B cell (primary cell): ENCODE measurements around the gene NT5M. TPM values are rescaled to one million over a fixed set of nuclear protein-coding genes. Genes with fewer than 3 reads are reported as not detected.

ENCODE experiments used
- ATAC-seq: fragments of 200-7000 bp; cut with Tn5 transposase; one replicate; pipeline ENCODE4 v1.10.0; 2021; ENCODE audit warnings: low read depth, mild to moderate bottlenecking, moderate number of reproducible peaks, moderate library complexity
- CTCF ChIA-PET: fragments of 350-600 bp; sonication (Branson Sonifier 250); formaldehyde crosslinking; loops from one replicate; lab custom pipeline; 2021; ENCODE audit warnings: antibody characterized with exemption, inconsistent platforms; lab: Charles Lee
- POLR2A ChIA-PET: fragments of 350-600 bp; sonication (Branson Sonifier 250); formaldehyde crosslinking; loops from one replicate; lab custom pipeline; 2021; ENCODE audit warnings: antibody characterized with exemption; lab: Charles Lee
- DNase-seq: peaks from one replicate; pipeline ENCODE4 v3.0.0; 2013
- H2AFZ ChIP-seq: 2 replicates; pipeline ENCODE4 v1.6.1; 2012; ENCODE audit warnings: mild to moderate bottlenecking, low read depth, low read length; ENCODE audit not compliant: insufficient read depth, poor library complexity, severe bottlenecking
- H3K27ac ChIP-seq, 2 donors: 1 replicate in 1 of 2; 2 replicates in 1 of 2; pipeline ENCODE4 v1.5.1; 2012 to 2013; ENCODE audit warnings: low read length in 2 of 2, mild to moderate bottlenecking in 2 of 2, moderate library complexity in 1 of 2
- H3K27me3 ChIP-seq, 4 experiments: fragments of 200-600 bp in 1 of 4; sonication (generic) in 1 of 4; replicated peaks in 1 of 4; 1 replicate in 2 of 4; 2 replicates in 2 of 4; pipeline versions ENCODE4 v1.6.1 to v1.7.0; 2013 to 2016; ENCODE audit warnings: low read length in 3 of 4, mild to moderate bottlenecking in 2 of 4, mixed read lengths in 1 of 4, moderate library complexity in 1 of 4; ENCODE audit not compliant: insufficient read depth in 4 of 4, control insufficient read depth in 3 of 4; ENCODE audit errors: control extremely low read depth in 1 of 4
- H3K36me3 ChIP-seq, 2 experiments: replicated peaks in 1 of 2; 1 replicate in 1 of 2; 2 replicates in 1 of 2; pipeline versions ENCODE4 v1.6.1 to v1.7.1; 2013; ENCODE audit warnings: low read length in 1 of 2; ENCODE audit not compliant: insufficient read depth in 2 of 2, control insufficient read depth in 1 of 2; ENCODE audit errors: control extremely low read depth in 1 of 2, extremely low read depth in 1 of 2
- H3K4me1 ChIP-seq, 2 donors: fragments of 200-600 bp in 1 of 2; sonication (generic) in 1 of 2; 1 replicate in 1 of 2; 2 replicates in 1 of 2; pipeline versions ENCODE4 v1.5.1 to v1.6.1; 2013 to 2017; ENCODE audit warnings: low read length in 2 of 2; ENCODE audit not compliant: control insufficient read depth in 2 of 2, insufficient read depth in 2 of 2
- H3K4me2 ChIP-seq: replicated peaks from 2 replicates; pipeline ENCODE3; 2012; ENCODE audit warnings: mild to moderate bottlenecking, low read depth, low read length; ENCODE audit not compliant: poor library complexity, severe bottlenecking
- H3K4me3 ChIP-seq, 5 experiments: fragments of 200-600 bp in 1 of 5; sonication (generic) in 1 of 5; 1 replicate in 3 of 5; 2 replicates in 2 of 5; pipeline versions ENCODE4 v1.5.1 to v1.7.0; 2011 to 2016; ENCODE audit warnings: low read length in 4 of 5, mild to moderate bottlenecking in 4 of 5, low read depth in 2 of 5, control low read depth in 1 of 5, moderate library complexity in 1 of 5; ENCODE audit not compliant: insufficient read depth in 1 of 5; ENCODE audit errors: control extremely low read depth in 1 of 5, extremely low read depth in 1 of 5
- H3K79me2 ChIP-seq: fragments of 200-600 bp; sonication (generic); one replicate; pipeline ENCODE4 v1.6.0; 2016; ENCODE audit warnings: low read length; ENCODE audit not compliant: control insufficient read depth, insufficient read depth
- H3K9ac ChIP-seq: fragments of 200-600 bp; sonication (generic); 2 replicates; pipeline ENCODE4 v1.6.1; 2017; ENCODE audit warnings: mild to moderate bottlenecking, low read length, moderate library complexity
- H3K9me3 ChIP-seq, 3 donors: one replicate each; pipeline versions ENCODE4 v1.6.1 to v1.7.1; 2013; ENCODE audit warnings: low read length in 2 of 3; ENCODE audit not compliant: control insufficient read depth in 2 of 3, insufficient read depth in 1 of 3; ENCODE audit errors: control extremely low read depth in 1 of 3
- H4K20me1 ChIP-seq: 2 replicates; pipeline ENCODE4 v1.6.0; 2012; ENCODE audit warnings: mild to moderate bottlenecking, low read length; ENCODE audit not compliant: insufficient read depth, control insufficient read depth, poor library complexity, severe bottlenecking
- H3K27ac Mint-ChIP-seq: one replicate; pipeline ENCODE4 v1.8.0; 2021; ENCODE audit warnings: mixed read lengths
- H3K27me3 Mint-ChIP-seq: one replicate; pipeline ENCODE4 v1.8.0; 2021; ENCODE audit warnings: mixed read lengths
- H3K4me1 Mint-ChIP-seq: one replicate; pipeline ENCODE4 v1.8.0; 2021; ENCODE audit warnings: mixed read lengths
- H3K4me3 Mint-ChIP-seq: one replicate; pipeline ENCODE4 v1.8.0; 2021; ENCODE audit warnings: mixed read lengths
- H3K9me3 Mint-ChIP-seq: one replicate; pipeline ENCODE4 v1.8.0; 2022; ENCODE audit warnings: mixed read lengths; ENCODE audit not compliant: insufficient read depth
- CTCF ChIP-seq: fragments of 200-600 bp; IDR thresholded peaks from one replicate; pipeline ENCODE4 v1.8.0; 2022; ENCODE audit warnings: antibody characterized with exemption, mild to moderate bottlenecking
- EZH2 ChIP-seq: IDR thresholded peaks from 2 replicates; pipeline ENCODE4 v1.6.1; 2012; ENCODE audit warnings: borderline replicate concordance, low read depth, mild to moderate bottlenecking, moderate library complexity, low read length; ENCODE audit not compliant: insufficient read depth, poor library complexity, severe bottlenecking
- WGBS: methylation state at CpG from one replicate; pipeline ENCODE4 v1.1.5; 2013; ENCODE audit warnings: missing lambda C conversion rate; ENCODE audit not compliant: insufficient coverage; 5-methylcytosine and 5-hydroxymethylcytosine counted together
- intact Hi-C: fragments of 100-400 bp; cut with micrococcal nuclease; formaldehyde crosslinking; loops from one replicate; pipeline ENCODE4 v1.10.0; 2022
- polyA plus RNA-seq: library from polyadenylated mRNA; depleted of rRNA; stranded (reverse); fragments of >200 nt; gene quantifications from 2 replicates; pipeline ENCODE4 v1.2.3, GENCODE V29; 2012
- total RNA-seq, 2 donors: library from RNA; stranded (reverse); fragments of 120-200 nt in 1 of 2; gene quantifications; 1 replicate in 1 of 2; 2 replicates in 1 of 2; pipeline versions ENCODE4 v1.2.3 to v1.2.4, GENCODE V29; 2013 to 2022

The NT5M gene
- total and polyA plus RNA-seq, 2 donors (not counting 1 experiment from before 2014, with no cell fraction given): 0.40 to 0.47 TPM

- no peak for DNase-seq
Measured at GRCh38 chr17:17345686-17346427, 42.7 kb downstream of the NT5M start.

More at GRCh38 chr17:17345686-17346427, 42.7 kb downstream of the NT5M start:
- H3K9ac ChIP-seq: no peak overlapping the region
- intact Hi-C loops: no loop called here
- no peaks in the 10 kb centered on the region for H3K9me3 ChIP-seq
- Mint-ChIP-seq H3K4me1 (no peaks in the 10 kb centered on the region), H3K27ac (no peak overlapping the region), H3K4me3 (no peak overlapping the region), H3K27me3 (no peaks in the 10 kb centered on the region), H3K9me3 (no peaks in the 10 kb centered on the region)
- no peaks in the 10 kb centered on the region for H3K79me2 ChIP-seq
- no peak overlapping the region for H2AFZ ChIP-seq
- H3K27me3 ChIP-seq: no peaks in the 10 kb centered on the region
- H3K4me2 ChIP-seq: no peak overlapping the region
- no peak for ATAC-seq
- 88% methylated on average over 8 of the region's 14 CpGs for WGBS
- H3K4me1 ChIP-seq: no peaks in the 10 kb centered on the region
- CTCF ChIA-PET: interaction anchor here (1.4 kb wide), 1 partner anchor 10 kb away, joined by 7 read pairs; no protein-coding TSS in a partner anchor
- H3K36me3 ChIP-seq: no peaks in the 10 kb centered on the region
- H4K20me1 ChIP-seq: no peaks in the 10 kb centered on the region
- POLR2A ChIA-PET: no interaction called here
- no peak overlapping the region for H3K27ac ChIP-seq
- H3K4me3 ChIP-seq: no peak overlapping the region
- TF ChIP-seq EZH2: no peak
- TF ChIP-seq CTCF: no peak
